HG03521 (cell line): ENCODE data around the gene VIPAS39.

Experiments used
- ATAC-seq: cut with Tn5 transposase; IDR thresholded peaks from one replicate; pipeline ENCODE4 v1.9.1; 2021; ENCODE audit warnings: mild to moderate bottlenecking, moderate library complexity; ENCODE audit not compliant: unreplicated experiment

VIPAS39 gene

GRCh38 chr14:77457522-77458248, at the start of gene VIPAS39, which contains the start of gene AHSA1:
TSS of gene VIPAS39 (minus strand) at chr14:77457601. CDS start at chr14:77454102, 3,499 bp downstream.
TSS of gene AHSA1 (plus strand) at chr14:77458093. CDS start at chr14:77458190, 97 bp downstream.
- peak; percentile 85 for ATAC-seq

GRCh38 chr14:77505031-77505430, 47.6 kb upstream of the VIPAS39 start:
- ATAC-seq = no peak

- ATAC-seq = no peak
These were observed 45.7 kb upstream of the VIPAS39 start for GRCh38 chr14:77503138-77503537.

- ATAC-seq = no peak
These were observed 44.8 kb upstream of the VIPAS39 start for GRCh38 chr14:77502109-77502782.

- peak; percentile 22 for ATAC-seq
These were observed 41.7 kb upstream of the VIPAS39 start for GRCh38 chr14:77498984-77499527.

- ATAC-seq = peak; percentile 49
These were observed 40.9 kb upstream of the VIPAS39 start, which contains the start of gene ISM2 for GRCh38 chr14:77498120-77498979. TSS of gene ISM2 (minus strand) at chr14:77498816. CDS start at chr14:77498793, 23 bp downstream.

GRCh38 chr14:77495334-77495733, 37.9 kb upstream of the VIPAS39 start:
- ATAC-seq = no peak

- no peak for ATAC-seq
These were observed 33.7 kb upstream of the VIPAS39 start for GRCh38 chr14:77491056-77491455.

- ATAC-seq = no peak
These were observed 33.1 kb upstream of the VIPAS39 start for GRCh38 chr14:77490347-77490986.

GRCh38 chr14:77489041-77489440, 31.6 kb upstream of the VIPAS39 start:
- no peak for ATAC-seq

- no peak for ATAC-seq
These were observed 31.2 kb upstream of the VIPAS39 start for GRCh38 chr14:77488558-77488957.

- no peak for ATAC-seq
These were observed 28.7 kb upstream of the VIPAS39 start for GRCh38 chr14:77485901-77486678.

GRCh38 chr14:77485256-77485655, 27.9 kb upstream of the VIPAS39 start:
- no peak for ATAC-seq

- no peak for ATAC-seq
These were observed 25.0 kb upstream of the VIPAS39 start for GRCh38 chr14:77482422-77482821.

- peak; percentile 87 for ATAC-seq
These were observed 21.4 kb upstream of the VIPAS39 start for GRCh38 chr14:77478796-77479195.

GRCh38 chr14:77478029-77478428, 20.6 kb upstream of the VIPAS39 start:
- ATAC-seq = no peak

GRCh38 chr14:77475432-77476115, 18.2 kb upstream of the VIPAS39 start:
- ATAC-seq = no peak

- ATAC-seq = no peak
These were observed 17.2 kb upstream of the VIPAS39 start for GRCh38 chr14:77474479-77475177.
